DND-41 (cell line): ENCODE results near the gene DPP9.

Experiments
- CTCF ChIP-seq: IDR thresholded peaks from 2 replicates; pipeline ENCODE4 v1.5.1; 2012; ENCODE audit warnings: borderline replicate concordance, low read length, moderate library complexity, mild to moderate bottlenecking; ENCODE audit not compliant: poor library complexity, severe bottlenecking; ENCODE audit errors: extremely low read depth
- EZH2 ChIP-seq: IDR thresholded peaks from 3 replicates; pipeline ENCODE4 v1.6.1; 2012; ENCODE audit warnings: borderline replicate concordance, low read depth, mild to moderate bottlenecking, moderate library complexity, low read length, inconsistent platforms; ENCODE audit not compliant: severe bottlenecking

- no peak for TF ChIP-seq CTCF
- no peak for TF ChIP-seq EZH2
These were observed 30.6 kb downstream of the DPP9 start for GRCh38 chr19:4693078-4693350.
